ENCODE results near the gene NPIPA7. TPM values are rescaled to one million over a fixed set of nuclear protein-coding genes. Genes with fewer than 3 reads are reported as not detected.
"Not testable (repeated sequence)": the region's sequence is repeated elsewhere in the genome, so short reads cannot be mapped to it uniquely, and the experiment has no call there.

NPIPA7 gene
- total RNA-seq, 1 donor from 2014 or later = 11.9 TPM

GRCh38 chr16:16399685-16400084 lies 20.7 kb downstream of the NPIPA7 start:
- not testable (repeated sequence) for DNase-seq (ENCODE audit: low spot score in 2 of 2, unreplicated experiment in 2 of 2); H3K36me3 Mint-ChIP-seq; H3K4me3 Mint-ChIP-seq; H3K9me3 Mint-ChIP-seq; H3K4me1 Mint-ChIP-seq; H3K27ac Mint-ChIP-seq; H3K27me3 Mint-ChIP-seq (ENCODE audit: low read depth)

DNA sequence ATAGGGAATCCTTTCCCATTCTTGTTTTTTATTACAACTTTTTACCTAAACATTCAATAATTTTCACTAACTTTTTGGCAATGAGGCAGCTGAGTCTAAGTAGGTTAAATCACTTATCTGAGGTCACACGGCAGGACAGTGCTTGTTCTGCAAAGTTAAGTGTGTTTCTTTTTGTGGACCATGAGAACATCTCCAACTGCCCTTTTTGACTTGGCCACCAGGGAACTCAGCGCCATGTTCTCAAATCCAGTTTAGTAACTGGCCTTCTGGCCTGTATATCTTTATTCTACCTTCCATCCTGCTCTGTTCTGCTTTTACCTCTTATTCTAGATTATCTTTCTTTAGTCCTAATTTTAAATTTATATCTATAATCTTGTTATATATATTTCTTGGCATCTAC lies 23.4 kb downstream of the NPIPA7 start:
- DNase-seq (ENCODE audit: low spot score in 2 of 2, unreplicated experiment in 2 of 2); H3K27ac Mint-ChIP-seq; H3K4me3 Mint-ChIP-seq; H3K9me3 Mint-ChIP-seq; H3K36me3 Mint-ChIP-seq; H3K4me1 Mint-ChIP-seq; H3K27me3 Mint-ChIP-seq (ENCODE audit: low read depth): not testable (repeated sequence)

GRCh38 chr16:16404283-16404682 lies 25.3 kb downstream of the NPIPA7 start:
- H3K36me3 Mint-ChIP-seq; H3K27me3 Mint-ChIP-seq (ENCODE audit: low read depth); DNase-seq (ENCODE audit: low spot score in 2 of 2, unreplicated experiment in 2 of 2); H3K9me3 Mint-ChIP-seq; H3K4me1 Mint-ChIP-seq; H3K4me3 Mint-ChIP-seq; H3K27ac Mint-ChIP-seq: not testable (repeated sequence)

GRCh38 chr16:16405421-16405820 lies 26.5 kb downstream of the NPIPA7 start:
- H3K36me3 Mint-ChIP-seq; H3K4me3 Mint-ChIP-seq; H3K4me1 Mint-ChIP-seq; H3K9me3 Mint-ChIP-seq; H3K27me3 Mint-ChIP-seq (ENCODE audit: low read depth); H3K27ac Mint-ChIP-seq; DNase-seq (ENCODE audit: low spot score in 2 of 2, unreplicated experiment in 2 of 2): not testable (repeated sequence)

GRCh38 chr16:16408430-16408829 lies 29.5 kb downstream of the NPIPA7 start:
- not testable (repeated sequence) for H3K4me3 Mint-ChIP-seq; H3K27ac Mint-ChIP-seq; H3K36me3 Mint-ChIP-seq; H3K27me3 Mint-ChIP-seq (ENCODE audit: low read depth); DNase-seq (ENCODE audit: low spot score in 2 of 2, unreplicated experiment in 2 of 2); H3K9me3 Mint-ChIP-seq; H3K4me1 Mint-ChIP-seq

DNA sequence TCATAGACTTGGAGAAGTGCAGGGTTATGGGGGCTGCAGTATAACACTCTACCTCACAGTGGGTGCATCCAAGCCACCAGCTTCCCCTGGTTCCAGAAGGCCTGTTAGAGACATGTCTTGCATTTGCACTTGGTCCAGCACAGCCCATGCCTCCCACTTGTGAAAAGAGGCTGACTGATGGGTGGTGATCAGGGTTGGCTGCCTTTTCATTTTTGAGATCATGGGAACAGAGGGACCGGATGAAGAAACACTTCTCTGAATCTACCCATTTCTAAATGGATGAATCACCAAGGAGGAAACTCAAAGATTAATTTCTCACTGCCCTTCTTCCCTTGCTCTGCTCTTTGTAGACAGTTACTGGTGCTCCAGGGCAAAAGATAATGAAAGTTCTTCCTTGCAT lies 34.8 kb downstream of the NPIPA7 start:
- H3K4me1 Mint-ChIP-seq; H3K27me3 Mint-ChIP-seq (ENCODE audit: low read depth); H3K36me3 Mint-ChIP-seq; H3K4me3 Mint-ChIP-seq; DNase-seq (ENCODE audit: low spot score in 2 of 2, unreplicated experiment in 2 of 2); H3K27ac Mint-ChIP-seq; H3K9me3 Mint-ChIP-seq: not testable (repeated sequence)

GRCh38 chr16:16417071-16417470 lies 38.1 kb downstream of the NPIPA7 start:
- not testable (repeated sequence) for H3K9me3 Mint-ChIP-seq; H3K36me3 Mint-ChIP-seq; H3K4me3 Mint-ChIP-seq; H3K27ac Mint-ChIP-seq; DNase-seq (ENCODE audit: low spot score in 2 of 2, unreplicated experiment in 2 of 2); H3K4me1 Mint-ChIP-seq; H3K27me3 Mint-ChIP-seq (ENCODE audit: low read depth)

DNA sequence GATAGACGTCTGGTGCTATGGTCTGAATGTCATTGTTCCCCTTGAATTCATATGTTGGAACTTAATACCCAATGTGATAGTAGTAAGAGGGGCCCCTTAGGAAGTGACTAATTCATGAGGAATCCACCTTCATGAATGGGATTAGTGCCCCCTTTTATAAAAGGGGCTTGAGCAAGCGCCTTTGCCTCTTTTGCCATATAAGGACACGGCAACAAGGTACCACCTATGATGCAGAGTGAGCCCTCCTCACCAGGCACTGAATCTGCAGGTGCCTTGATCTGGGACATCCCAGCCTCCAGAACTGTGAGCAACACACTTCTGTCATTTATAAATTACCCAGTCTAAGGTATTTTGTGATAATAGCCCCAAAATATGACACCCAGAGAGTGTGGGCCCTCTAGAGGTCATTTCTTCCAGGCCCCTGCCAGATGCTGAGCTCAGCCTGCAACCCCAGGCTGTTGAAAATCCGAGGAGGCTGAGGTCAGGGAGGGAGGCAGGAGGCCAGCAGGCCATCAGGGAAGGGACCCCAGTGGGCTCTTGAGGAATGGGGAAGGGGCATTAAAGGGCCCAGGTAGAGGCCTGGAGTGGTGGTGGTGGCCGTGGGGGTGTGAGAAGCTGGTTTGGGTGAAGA lies 39.1 kb downstream of the NPIPA7 start:
- not testable (repeated sequence) for H3K27me3 Mint-ChIP-seq (ENCODE audit: low read depth); H3K4me1 Mint-ChIP-seq; H3K4me3 Mint-ChIP-seq; H3K36me3 Mint-ChIP-seq; DNase-seq (ENCODE audit: low spot score in 2 of 2, unreplicated experiment in 2 of 2); H3K9me3 Mint-ChIP-seq; H3K27ac Mint-ChIP-seq

- not testable (repeated sequence) for H3K36me3 Mint-ChIP-seq; H3K27ac Mint-ChIP-seq; H3K4me1 Mint-ChIP-seq; H3K9me3 Mint-ChIP-seq; H3K4me3 Mint-ChIP-seq; H3K27me3 Mint-ChIP-seq (ENCODE audit: low read depth); DNase-seq (ENCODE audit: low spot score in 2 of 2, unreplicated experiment in 2 of 2)
These were observed 41.6 kb downstream of the NPIPA7 start for GRCh38 chr16:16420515-16420914.

DNA sequence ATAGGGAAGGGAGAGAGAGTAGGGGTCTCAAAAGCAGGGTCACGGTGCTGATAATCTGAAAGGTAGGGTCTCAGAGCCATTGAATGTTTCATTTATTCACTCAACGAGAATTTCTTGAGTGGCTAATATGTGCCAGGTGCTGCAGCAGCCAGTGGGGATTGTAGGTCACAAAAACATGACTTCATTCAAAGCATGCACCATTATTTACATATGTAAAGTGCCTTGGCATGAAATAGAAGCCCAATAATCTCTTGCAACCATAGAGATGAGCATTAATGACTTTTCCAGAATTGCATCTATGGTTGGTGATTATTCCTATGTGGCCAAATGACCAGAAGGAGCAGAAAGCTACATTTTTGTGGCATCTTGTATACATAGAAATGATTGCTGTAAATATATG lies 46.2 kb downstream of the NPIPA7 start:
- H3K27me3 Mint-ChIP-seq (ENCODE audit: low read depth); H3K36me3 Mint-ChIP-seq; H3K4me3 Mint-ChIP-seq; H3K27ac Mint-ChIP-seq; H3K4me1 Mint-ChIP-seq; H3K9me3 Mint-ChIP-seq; DNase-seq (ENCODE audit: low spot score in 2 of 2, unreplicated experiment in 2 of 2): not testable (repeated sequence)

- H3K36me3 Mint-ChIP-seq; H3K9me3 Mint-ChIP-seq; H3K4me1 Mint-ChIP-seq; DNase-seq (ENCODE audit: low spot score in 2 of 2, unreplicated experiment in 2 of 2); H3K27me3 Mint-ChIP-seq (ENCODE audit: low read depth); H3K27ac Mint-ChIP-seq; H3K4me3 Mint-ChIP-seq: not testable (repeated sequence)
These were observed 52.2 kb downstream of the NPIPA7 start for GRCh38 chr16:16431135-16431534.

DNA sequence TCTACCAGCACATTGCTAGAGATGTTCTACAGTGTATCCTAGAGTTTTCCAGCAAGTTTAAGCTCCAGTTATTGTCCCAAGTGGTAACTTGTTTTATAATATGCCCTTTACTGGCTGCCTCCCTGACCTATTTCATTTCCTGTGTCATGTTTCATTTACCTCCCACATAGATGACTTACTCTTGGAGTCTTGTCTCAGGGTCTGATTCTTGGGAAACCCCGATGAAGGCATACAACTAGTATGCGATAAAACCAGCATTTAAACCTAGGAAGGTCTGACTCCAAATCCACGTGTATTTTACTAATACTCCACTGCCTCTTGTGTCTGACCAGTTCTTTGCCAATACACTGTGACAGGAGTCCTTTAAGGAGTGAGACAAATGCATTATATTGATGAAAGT lies 55.8 kb downstream of the NPIPA7 start:
- not testable (repeated sequence) for DNase-seq (ENCODE audit: low spot score in 2 of 2, unreplicated experiment in 2 of 2); H3K4me1 Mint-ChIP-seq; H3K36me3 Mint-ChIP-seq; H3K27me3 Mint-ChIP-seq (ENCODE audit: low read depth); H3K27ac Mint-ChIP-seq; H3K4me3 Mint-ChIP-seq; H3K9me3 Mint-ChIP-seq

DNA sequence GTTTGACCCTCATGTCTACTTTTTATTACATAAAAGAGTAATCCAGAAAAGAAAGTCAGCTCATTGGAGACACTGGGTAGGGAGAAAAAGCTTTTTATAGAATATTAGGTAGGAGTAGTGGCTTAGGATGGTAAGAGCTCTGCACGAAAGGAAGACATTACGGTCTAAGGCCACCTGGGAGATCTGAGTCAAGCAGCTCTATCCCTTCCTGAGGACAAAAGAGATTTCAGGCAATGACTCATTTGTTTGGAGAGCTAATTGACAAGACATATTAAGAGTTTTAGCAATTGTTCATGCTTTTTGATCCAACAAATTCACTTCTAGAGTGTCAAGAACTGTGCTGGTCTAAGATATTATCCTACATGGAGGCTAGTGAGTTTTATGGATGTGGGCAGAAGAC lies 62.5 kb downstream of the NPIPA7 start:
- not testable (repeated sequence) for H3K27me3 Mint-ChIP-seq (ENCODE audit: low read depth); DNase-seq (ENCODE audit: low spot score in 2 of 2, unreplicated experiment in 2 of 2); H3K4me1 Mint-ChIP-seq; H3K36me3 Mint-ChIP-seq; H3K4me3 Mint-ChIP-seq; H3K27ac Mint-ChIP-seq; H3K9me3 Mint-ChIP-seq
